Measurements from ENCODE around the gene PPDPF. TPM values are rescaled to one million over a fixed set of nuclear protein-coding genes. Genes with fewer than 3 reads are reported as not detected.
A peak's percentile ranks its signal among the peaks of the same experiment; 100 is the strongest.

The PPDPF gene
- total RNA-seq, 1 experiment from 2014 or later: 149 TPM

- H3K9me3 Mint-ChIP-seq: peaks cover 0 to 2% of the 10 kb centered on the region in 2 experiments; a peak in 1 of 5 replicates
- no peak overlapping the region for H4K8ac ChIP-seq (replicated peaks; ENCODE audit: insufficient read length, low read depth, low read length)
- no peaks in the 10 kb centered on the region for H3K27me3 ChIP-seq (ENCODE audit: insufficient read depth, low read length)
- no peak overlapping the region for H3K23ac ChIP-seq (ENCODE audit: insufficient read length, low read depth, low read length)
- H2BK12ac ChIP-seq (ENCODE audit: insufficient read length, low read depth, low read length): no peak overlapping the region
- H3K14ac ChIP-seq (ENCODE audit: insufficient read depth, low read length): no peak overlapping the region
- no peak overlapping the region for H4K5ac ChIP-seq (ENCODE audit: insufficient read length, low read depth, low read length)
- no peak overlapping the region for H2BK120ac ChIP-seq (ENCODE audit: low read depth, low read length, poor library complexity, severe bottlenecking)
- DNase-seq: peak; percentile 77
- no peak overlapping the region for H2AFZ ChIP-seq (ENCODE audit: low read length)
- no peaks in the 10 kb centered on the region for H3K23me2 ChIP-seq (ENCODE audit: insufficient read length, low read depth, low read length, poor library complexity, severe bottlenecking)
- no peak overlapping the region for H2BK15ac ChIP-seq (ENCODE audit: low read depth, low read length)
- no CpG with 5 or more reads among the region's 16 CpGs for WGBS (ENCODE audit: extremely low coverage, insufficient read length, low lambda C conversion rate)
- no peaks in the 10 kb centered on the region for H3K79me1 ChIP-seq (ENCODE audit: insufficient read depth, low read depth, low read length, poor library complexity, severe bottlenecking)
- no peak overlapping the region for H3K4me2 ChIP-seq (ENCODE audit: insufficient read depth, insufficient read length, low read length)
- H3K27ac Mint-ChIP-seq: no peak overlapping the region; a peak in 1 of 7 replicates
- H2AK5ac ChIP-seq (ENCODE audit: insufficient read length, low read length): no peak overlapping the region
- H3K4me1 ChIP-seq (ENCODE audit: insufficient read depth, low read length): no peaks in the 10 kb centered on the region
- peaks cover 24 to 41% of the 10 kb centered on the region in 2 experiments for H3K4me1 Mint-ChIP-seq
- no peak overlapping the region for H4K91ac ChIP-seq (ENCODE audit: insufficient read length, low read depth, low read length)
- no peak overlapping the region for H3K56ac ChIP-seq (ENCODE audit: insufficient read length, low read depth, low read length)
- no peaks in the 10 kb centered on the region for H4K20me1 ChIP-seq (ENCODE audit: control insufficient read depth, insufficient read depth, insufficient read length)
- H3K4ac ChIP-seq (ENCODE audit: low read depth, low read length): no peak overlapping the region
- H3K9ac ChIP-seq (ENCODE audit: extremely low read depth, insufficient read length, low read length): no peak overlapping the region
- no peak overlapping the region for H3K27ac ChIP-seq (ENCODE audit: insufficient read length, low read depth, low read length)
- H2BK20ac ChIP-seq (ENCODE audit: low read depth, low read length, poor library complexity, severe bottlenecking): no peak overlapping the region
- no peaks in the 10 kb centered on the region for H3K9me3 ChIP-seq (ENCODE audit: control insufficient read depth, low read depth, low read length)
- H3T11ph ChIP-seq (ENCODE audit: low read length): no peak overlapping the region
- H3K4me3 Mint-ChIP-seq: no peak overlapping the region
- no peak overlapping the region for H2BK5ac ChIP-seq (ENCODE audit: insufficient read length, low read length)
- H3K27me3 Mint-ChIP-seq (ENCODE audit: low read depth): peaks cover 39% of the 10 kb centered on the region
- no peaks in the 10 kb centered on the region for H3K36me3 Mint-ChIP-seq (ENCODE audit: insufficient read depth in 1 of 3, low read depth in 3 of 3)
- H3K79me2 ChIP-seq (ENCODE audit: insufficient read depth, low read length): peaks cover 3% of the 10 kb centered on the region; the same call in 1 of the 2 replicates
- no peak for TF ChIP-seq CTCF (conservative IDR thresholded peaks at IDR 0.05)
- no peak overlapping the region for H3K18ac ChIP-seq (ENCODE audit: insufficient read length, low read depth, low read length)
These were observed 45.4 kb upstream of the PPDPF start for GRCh38 chr20:63475209-63475608.
